GM18870 (cell line): ENCODE data around the gene AMOTL1.
"Not testable (repeated sequence)": the region's sequence is repeated elsewhere in the genome, so short reads cannot be mapped to it uniquely, and the experiment has no call there.

Source experiments
- ATAC-seq: cut with Tn5 transposase; IDR thresholded peaks from one replicate; pipeline ENCODE4 v1.9.1; 2021; ENCODE audit warnings: moderate library complexity; ENCODE audit not compliant: unreplicated experiment

Gene AMOTL1

GRCh38 chr11:94769880-94770279 is 1.7 kb downstream of the AMOTL1 start:
- ATAC-seq, result no peak

GRCh38 chr11:94770563-94771120 is 2.5 kb downstream of the AMOTL1 start:
- ATAC-seq, result no peak

- ATAC-seq, result no peak
These were observed 3.2 kb downstream of the AMOTL1 start for GRCh38 chr11:94771390-94771789.

GRCh38 chr11:94771951-94772350 is 3.8 kb downstream of the AMOTL1 start:
- ATAC-seq, result no peak

- no peak for ATAC-seq
These were observed 5.7 kb downstream of the AMOTL1 start for GRCh38 chr11:94773842-94774241.

- no peak for ATAC-seq
These were observed 6.2 kb downstream of the AMOTL1 start for GRCh38 chr11:94774345-94774744.

- ATAC-seq, result no peak
These were observed 7.6 kb downstream of the AMOTL1 start for GRCh38 chr11:94775567-94776327.

GRCh38 chr11:94776351-94777321 is 8.5 kb downstream of the AMOTL1 start:
- peak; percentile 51 for ATAC-seq

GRCh38 chr11:94780432-94780831 is 12.3 kb downstream of the AMOTL1 start:
- no peak for ATAC-seq

GRCh38 chr11:94781837-94782236 is 13.7 kb downstream of the AMOTL1 start:
- ATAC-seq, result no peak

GRCh38 chr11:94782446-94782845 is 14.3 kb downstream of the AMOTL1 start:
- no peak for ATAC-seq

- no peak for ATAC-seq
These were observed 16.7 kb downstream of the AMOTL1 start for GRCh38 chr11:94784884-94785283.

- ATAC-seq, result no peak
These were observed 17.4 kb downstream of the AMOTL1 start for GRCh38 chr11:94785509-94785908.

- no peak for ATAC-seq
These were observed 18.3 kb downstream of the AMOTL1 start for GRCh38 chr11:94786264-94787126.

- ATAC-seq, result no peak
These were observed 19.6 kb downstream of the AMOTL1 start for GRCh38 chr11:94787801-94788200.

- no peak for ATAC-seq
These were observed 20.2 kb downstream of the AMOTL1 start for GRCh38 chr11:94788396-94788795.

GRCh38 chr11:94790197-94790596 is 22.0 kb downstream of the AMOTL1 start:
- no peak for ATAC-seq

- ATAC-seq, result no peak
These were observed 22.6 kb downstream of the AMOTL1 start for GRCh38 chr11:94790661-94791180.

- ATAC-seq, result no peak
These were observed 23.2 kb downstream of the AMOTL1 start for GRCh38 chr11:94791216-94791889.

- not testable (repeated sequence) for ATAC-seq
These were observed 23.8 kb downstream of the AMOTL1 start for GRCh38 chr11:94791942-94792341.
